ENCODE results near the gene KMT2D.
"Not testable (repeated sequence)": the region's sequence is repeated elsewhere in the genome, so short reads cannot be mapped to it uniquely, and the experiment has no call there.

Gene KMT2D

GRCh38 chr12:49088932-49089330, 28.3 kb upstream of the KMT2D start:
- DNase-seq (ENCODE audit: low read depth) = no peak

DNA sequence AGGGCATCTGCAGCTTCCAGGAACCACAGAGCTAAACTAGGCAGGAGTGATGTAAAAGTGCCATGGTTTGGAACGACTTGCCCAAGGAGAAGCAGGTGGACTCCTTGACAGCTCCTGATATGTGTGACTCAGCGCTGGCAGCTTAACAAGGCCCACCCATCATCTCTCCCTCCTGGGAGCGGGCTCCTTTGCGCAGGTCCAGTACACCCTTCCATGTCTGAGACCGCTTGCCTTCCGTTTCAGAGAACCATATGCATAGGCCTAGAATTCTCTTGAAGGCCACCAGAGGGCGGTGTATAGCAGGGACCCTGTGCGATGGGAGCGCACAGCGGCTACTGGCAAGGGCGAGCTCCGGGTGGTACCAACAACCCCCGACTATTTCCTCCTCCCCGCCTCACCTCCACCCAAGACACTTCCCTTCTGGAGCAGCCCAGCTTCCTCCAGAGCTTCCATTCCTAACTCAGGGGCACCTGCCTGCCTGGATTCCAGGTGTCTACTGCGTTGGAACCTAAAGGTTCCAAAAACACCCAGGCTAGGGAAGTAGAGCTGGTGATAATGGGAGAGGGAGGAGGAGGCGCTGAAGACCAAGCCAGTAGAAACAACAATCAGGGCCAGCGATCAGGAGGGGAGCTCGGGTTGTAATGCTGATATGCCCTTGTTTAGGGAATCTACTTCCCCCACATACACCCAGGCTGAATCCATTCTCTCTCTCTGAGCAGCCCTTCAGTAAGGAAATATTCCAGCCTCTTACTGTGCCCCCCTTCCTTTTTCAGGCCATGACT, 27.7 kb upstream of the KMT2D start:
- DNase-seq (ENCODE audit: low read depth) = peak; percentile 68

- no peak for DNase-seq (ENCODE audit: low read depth)
These were observed 25.5 kb upstream of the KMT2D start for GRCh38 chr12:49086116-49086515.

- DNase-seq (ENCODE audit: low read depth) = no peak
These were observed 23.8 kb upstream of the KMT2D start for GRCh38 chr12:49084438-49084837.

DNA sequence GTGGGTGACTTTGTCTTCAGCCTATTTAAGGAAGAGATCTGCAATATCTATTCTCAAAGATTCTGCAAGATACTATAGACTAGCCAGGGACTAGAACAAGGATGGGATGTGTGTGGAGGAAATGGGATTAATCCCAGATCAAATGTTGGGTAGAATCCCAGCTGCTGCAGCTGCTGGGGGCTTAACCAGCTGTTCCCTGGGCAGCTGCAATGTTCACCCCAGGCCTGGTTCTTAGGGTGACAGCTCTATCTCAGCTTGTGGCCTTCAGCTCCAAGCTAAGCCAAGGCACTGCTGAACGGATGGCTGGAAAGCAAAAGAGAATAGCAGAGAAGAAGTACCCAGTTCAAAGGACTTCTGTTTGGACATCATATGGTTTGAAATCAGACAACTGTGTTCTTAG, 19.2 kb upstream of the KMT2D start:
- DNase-seq (ENCODE audit: low read depth) = no peak

DNA sequence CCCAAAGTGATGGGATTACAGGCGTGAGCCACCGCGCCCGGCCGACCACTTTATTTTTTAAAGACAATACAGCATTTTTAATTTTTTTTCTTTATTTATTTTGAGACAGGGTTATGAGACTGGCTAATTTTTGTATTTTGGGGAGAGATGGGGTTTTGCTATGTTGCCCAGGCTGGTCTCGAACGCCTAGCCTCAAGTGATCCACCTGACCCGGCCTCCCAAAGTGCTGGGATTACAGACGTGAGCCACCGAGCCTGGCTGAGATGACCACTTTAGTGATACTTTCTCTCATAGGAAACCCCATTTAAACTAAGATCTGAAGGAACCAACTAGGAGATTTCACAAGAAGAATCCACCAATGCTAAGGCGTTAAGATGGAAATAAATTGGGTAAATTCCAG, 10.4 kb upstream of the KMT2D start:
- DNase-seq (ENCODE audit: low read depth) = no peak

DNA sequence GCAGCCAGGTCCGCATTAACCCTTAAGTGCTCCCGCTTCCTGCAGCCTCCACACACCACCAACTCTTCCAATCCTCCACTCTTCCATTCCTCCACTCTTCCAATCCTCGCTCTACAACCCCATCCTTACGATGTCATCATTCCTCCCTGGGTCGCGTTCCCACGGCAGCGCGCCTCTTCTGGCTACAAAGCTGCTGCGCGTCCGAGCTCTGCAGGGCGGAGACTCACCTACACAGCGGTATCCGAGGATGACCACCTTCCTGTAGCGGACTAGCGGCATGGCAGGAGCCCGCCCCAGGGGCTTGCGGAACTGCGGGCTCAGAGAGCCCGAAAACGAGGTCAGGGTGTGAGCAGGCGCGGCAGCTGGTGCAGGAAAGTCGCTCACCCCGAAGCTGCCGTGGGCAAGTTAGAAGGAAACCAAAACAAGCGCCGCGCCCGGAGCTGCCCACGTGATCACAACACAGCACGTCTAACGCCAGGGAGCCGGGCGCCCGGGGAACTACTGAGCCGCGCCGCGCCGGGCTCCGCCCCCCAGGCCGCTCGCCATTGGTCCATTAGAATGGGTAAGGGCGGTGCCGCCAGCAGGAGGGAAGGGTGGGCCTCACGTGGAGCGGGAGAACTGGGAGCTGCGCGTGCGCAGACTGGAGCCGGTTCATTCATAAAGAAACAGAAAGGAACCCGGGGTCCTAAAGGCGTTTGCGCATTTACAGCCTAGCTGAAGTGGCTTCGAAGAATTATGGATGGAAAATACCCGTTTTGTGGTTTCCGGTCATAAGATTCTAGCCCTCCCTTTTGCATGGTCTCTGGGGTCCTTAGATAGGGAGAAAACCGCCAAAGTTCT, 9.1 kb upstream of the KMT2D start, which contains the start of gene RHEBL1:
Gene RHEBL1 (minus strand): TSS at position 473 of the 840 bp plus-strand sequence. CDS start 194 bp downstream, at position 279.
- peak; percentile 94 for DNase-seq (ENCODE audit: low read depth)

DNA sequence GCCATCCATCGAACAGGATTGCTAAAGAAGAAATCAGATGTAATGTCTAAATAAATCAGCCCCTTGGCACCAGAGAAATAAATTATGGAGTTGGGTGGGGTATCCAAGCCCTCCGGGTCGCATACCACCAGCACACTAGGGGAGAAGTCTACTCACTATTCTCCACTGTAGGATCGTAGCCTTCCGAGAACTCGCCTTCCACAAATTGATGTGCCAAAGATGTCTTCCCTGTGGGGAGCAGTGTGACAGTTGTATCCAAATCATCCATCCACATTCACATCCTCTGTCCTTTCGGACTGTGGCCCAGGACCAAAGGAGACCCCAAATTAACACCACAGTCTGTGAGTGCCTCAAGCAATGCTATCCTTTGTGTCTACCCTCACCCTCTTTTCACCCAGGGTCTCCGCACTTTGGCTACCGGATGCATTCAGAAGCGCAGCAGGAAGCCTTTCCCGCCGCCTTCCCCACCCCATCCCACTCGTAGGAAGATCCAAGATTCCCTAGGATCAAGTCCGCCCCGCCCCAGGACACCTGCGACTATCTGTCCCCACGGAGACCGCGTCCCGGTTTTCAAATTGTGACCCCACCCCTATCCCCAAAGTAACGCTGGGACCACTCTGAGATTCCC, 8.4 kb upstream of the KMT2D start:
- no peak for DNase-seq (ENCODE audit: low read depth)

- DNase-seq (ENCODE audit: low read depth) = no peak
These were observed 5.5 kb upstream of the KMT2D start for GRCh38 chr12:49066120-49066519.

DNA sequence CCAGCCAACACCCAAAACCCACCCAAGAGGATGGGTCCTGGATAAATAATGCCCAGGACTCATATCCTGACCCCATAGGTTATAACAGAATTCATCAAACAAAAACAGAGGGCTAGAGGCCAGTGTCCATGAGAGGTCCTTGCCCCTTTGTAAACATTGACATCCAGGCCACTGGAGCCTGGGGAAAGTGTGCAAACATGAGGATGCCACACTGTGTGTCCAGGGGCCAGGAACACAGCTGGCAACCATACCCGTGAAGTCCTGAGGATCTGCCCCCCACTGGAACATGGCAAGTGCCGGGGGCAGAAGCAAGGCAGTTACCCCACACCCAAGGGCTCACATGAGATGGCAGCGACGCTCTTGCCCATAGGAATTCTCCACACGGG, 4.2 kb upstream of the KMT2D start:
- no peak for DNase-seq (ENCODE audit: low read depth)

DNA sequence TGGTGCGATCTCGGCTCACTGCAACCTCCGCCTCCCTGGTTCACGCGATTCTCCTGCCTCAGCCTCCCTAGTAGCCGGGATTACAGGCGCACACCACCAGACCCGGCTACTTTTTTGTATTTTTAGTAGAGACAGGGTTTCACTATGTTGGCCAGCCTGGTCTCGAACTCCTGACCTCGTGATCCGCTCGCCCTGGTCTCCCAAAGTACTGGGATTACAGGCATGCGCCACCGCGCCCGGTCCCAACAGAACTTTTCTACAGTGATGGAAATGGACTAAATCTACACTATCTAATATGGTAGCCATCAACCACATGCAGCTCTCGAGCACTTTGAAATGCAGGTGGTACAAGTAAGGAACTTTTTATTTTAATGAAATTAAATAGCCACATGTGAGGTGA, 1.3 kb upstream of the KMT2D start:
- not testable (repeated sequence) for DNase-seq (ENCODE audit: low read depth)

DNA sequence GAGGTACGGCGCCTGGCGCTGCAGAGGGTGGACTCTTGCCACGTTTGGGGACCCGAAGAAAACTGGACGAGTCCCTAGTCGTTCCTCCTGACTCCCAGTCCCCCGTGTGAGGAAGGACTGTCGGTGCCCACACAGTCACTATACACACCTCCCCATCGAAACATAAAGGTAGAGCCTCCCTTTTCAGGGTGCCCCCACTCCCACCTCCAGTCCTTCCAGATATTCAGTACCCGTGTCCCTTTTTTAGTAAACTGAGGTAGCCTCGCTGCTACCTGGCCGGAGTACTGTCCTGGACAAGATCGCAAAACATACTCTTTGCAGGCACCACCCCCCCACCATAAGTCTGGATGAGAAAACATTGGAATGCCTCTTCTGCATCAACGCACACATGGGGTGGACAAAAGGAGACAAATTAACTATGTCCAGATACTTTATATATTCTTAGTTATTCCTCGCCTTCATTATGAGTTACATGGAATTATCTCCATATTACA, 610 bp upstream of the KMT2D start:
- DNase-seq (ENCODE audit: low read depth) = no peak

DNA sequence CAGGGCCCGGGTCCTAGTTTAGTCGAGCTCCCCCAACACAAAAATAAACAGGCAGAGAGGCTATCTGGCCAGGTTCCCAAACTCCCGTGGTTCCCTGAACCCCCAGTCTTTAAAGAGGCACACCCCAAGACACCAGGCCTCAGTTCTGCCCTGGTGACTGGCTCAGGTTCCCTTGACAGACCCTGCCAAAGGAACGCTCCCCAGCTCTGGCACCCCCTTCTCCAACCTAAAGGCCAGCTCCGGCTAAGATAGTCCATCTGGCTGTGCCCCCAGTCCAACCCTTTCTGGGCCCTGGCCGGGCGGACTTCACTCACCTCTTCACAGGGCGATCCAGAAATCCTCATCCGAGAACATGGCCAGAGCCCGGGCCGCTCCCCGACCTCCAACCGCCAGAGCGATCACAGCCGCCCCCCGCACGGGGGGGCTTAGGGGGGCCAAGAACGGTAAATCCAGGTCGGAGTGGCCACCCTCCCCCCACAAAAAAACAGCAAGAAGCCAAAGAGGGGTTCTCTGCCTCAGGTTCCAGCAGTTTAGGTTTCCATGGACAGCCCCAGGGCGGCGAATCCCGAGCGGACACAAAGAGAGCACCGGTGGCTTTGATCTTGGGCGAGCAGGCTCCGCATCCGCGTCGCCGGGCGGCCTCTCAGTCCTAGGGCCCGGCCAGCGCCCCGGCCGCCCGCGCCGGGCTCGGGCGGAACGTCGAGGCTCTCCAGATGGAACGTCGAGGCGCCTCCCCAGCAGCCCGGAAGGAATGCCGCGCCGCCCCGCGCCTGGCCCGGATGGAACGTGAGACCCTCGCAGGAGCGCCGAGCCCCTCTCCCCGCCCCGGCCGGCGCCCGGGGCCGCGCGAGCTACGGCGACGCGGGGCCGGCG, 1.1 kb downstream of the KMT2D start:
- DNase-seq (ENCODE audit: low read depth) = no peak

- no peak for DNase-seq (ENCODE audit: low read depth)
These were observed 1.6 kb downstream of the KMT2D start for GRCh38 chr12:49059045-49059298.

GRCh38 chr12:49058366-49059044, 2.1 kb downstream of the KMT2D start:
- DNase-seq (ENCODE audit: low read depth) = no peak

DNA sequence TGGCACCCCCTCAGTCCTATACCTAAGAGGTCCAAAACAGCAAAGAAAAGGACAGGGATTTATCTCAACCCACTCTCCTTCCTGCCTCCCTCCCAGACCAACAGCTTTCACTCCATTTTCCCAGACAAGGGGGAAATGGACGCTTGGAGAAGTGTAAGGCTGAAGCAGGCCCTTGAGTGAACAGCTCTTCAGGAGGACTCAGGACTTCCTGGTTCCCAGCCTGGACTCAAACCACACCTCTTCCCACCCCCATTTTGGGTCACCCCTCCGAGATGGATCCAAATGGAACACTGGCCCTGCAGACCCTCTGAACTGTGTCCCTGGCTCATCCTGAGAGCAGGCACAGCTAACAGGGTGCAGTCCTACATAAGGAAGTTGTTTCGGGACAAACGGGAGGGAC, 2.7 kb downstream of the KMT2D start:
- DNase-seq (ENCODE audit: low read depth) = no peak

DNA sequence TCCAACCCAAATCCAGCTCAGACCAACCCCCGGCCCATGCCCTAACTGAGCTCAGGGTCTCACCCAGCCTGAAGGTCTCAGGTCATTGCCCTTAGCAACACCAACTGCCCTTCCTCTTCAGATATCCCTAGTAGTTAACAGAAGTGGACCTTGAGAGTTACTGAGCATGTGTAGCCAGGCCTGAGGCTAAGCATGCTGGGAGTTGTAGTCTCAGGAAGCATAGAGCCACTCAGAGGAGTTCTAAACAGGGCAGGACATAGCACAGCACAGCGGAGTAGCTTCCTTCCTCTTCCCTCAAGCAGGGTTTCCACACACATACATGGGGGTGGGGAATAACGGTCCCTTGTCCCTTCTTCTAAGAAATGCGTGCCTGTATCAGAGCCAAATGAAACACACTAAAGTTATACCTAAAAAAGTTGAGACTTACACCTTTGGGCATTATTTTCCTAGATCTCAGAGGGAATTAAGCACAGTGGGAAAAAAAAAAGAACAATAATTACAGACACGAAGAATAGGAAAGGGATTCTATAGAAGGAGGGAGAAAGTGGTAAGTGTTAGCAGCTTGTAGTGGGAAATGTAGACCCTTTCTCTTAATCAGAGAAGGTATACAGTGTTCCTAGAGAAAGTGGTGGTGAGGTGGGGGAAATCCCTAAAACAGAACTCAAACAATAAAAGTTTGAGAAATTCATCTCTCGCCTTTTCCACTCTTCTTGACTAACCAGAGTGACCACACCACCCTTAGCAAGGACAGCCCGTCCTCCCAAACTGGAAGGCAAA, 4.4 kb downstream of the KMT2D start:
- peak; percentile 62 for DNase-seq (ENCODE audit: low read depth)

DNA sequence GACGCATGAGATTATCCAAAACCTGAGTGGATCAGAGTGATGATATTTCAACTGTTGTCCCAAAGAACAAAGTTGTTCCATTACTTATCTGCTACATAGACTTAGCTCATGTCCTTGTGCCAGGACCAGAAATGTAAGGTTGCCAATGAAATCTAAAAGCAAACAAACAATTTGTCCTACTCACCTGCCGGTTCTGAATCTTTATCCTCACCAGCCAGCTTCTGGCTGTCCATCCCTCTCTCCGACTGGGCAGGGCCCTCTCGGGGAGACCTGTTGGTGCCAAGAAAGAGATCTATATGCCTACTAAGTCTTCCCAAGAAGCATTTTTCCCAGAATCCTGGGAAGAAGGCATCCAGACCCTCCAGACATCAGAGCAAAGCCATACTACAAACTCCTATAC, 5.5 kb downstream of the KMT2D start:
- DNase-seq (ENCODE audit: low read depth) = no peak

DNA sequence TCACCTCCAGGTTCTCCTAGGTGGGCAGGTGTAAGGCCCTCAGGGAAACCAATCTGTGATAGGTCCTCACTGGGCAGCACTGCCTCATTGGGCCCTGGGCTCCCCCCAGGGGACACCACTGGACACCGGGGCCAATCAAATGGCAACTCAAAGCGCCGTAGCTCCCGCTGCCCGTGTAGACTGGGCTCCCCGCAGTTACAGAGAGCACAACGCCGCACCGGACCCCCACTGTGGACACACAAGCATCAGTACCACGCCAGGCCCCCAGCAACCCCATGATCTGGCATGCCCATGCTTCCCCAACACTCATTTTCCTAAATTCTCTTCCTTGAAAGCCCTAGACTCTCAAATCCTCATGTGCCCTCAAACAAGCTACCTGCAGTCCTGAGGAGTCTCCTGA, 6.1 kb downstream of the KMT2D start:
- no peak for DNase-seq (ENCODE audit: low read depth)

DNA sequence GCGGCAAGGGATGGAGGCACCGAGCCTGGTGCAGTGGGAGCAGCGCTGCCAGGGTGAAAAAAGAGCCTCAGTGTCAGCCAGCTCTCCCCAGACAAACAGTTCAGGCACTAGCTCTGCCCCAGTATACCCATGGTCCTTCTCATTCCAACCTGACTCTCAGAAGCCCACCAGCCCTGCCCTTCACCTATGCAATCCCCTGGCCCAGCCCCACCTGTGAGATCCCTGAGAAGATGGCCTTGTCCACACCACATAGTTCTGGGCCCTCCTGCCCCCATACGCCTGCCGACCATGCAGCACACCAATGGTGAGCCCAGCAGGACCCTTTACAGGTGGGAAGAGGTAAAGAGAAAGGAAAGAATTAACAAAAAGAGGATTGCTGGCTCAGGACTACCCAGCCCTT, 6.5 kb downstream of the KMT2D start:
- DNase-seq (ENCODE audit: low read depth) = no peak
